HepG2 (cell line): Measurements from ENCODE around the gene TTLL6.

Experiments used
- CEBPB ChIP-seq: IDR thresholded peaks from 2 replicates; pipeline ENCODE4 v1.6.1; 2011; ENCODE audit warnings: low read depth, low read length, improper control_type of control experiment, borderline replicate concordance
- EP300 ChIP-seq, 3 experiments: sonication (generic) in 1 of 3; formaldehyde crosslinking in 1 of 3; IDR thresholded peaks; 2 replicates each; pipeline versions ENCODE4 v1.5.1 to v1.6.1; 2011 to 2020; ENCODE audit warnings: low read depth in 2 of 3, low read length in 2 of 3, borderline replicate concordance in 1 of 3, improper control_type of control experiment in 1 of 3, mild to moderate bottlenecking in 1 of 3, missing genetic modification reagents in 1 of 3, moderate library complexity in 1 of 3
- HMG20A ChIP-seq: IDR thresholded peaks from 2 replicates; pipeline ENCODE4 v1.6.1; 2016; ENCODE audit warnings: borderline replicate concordance
- POLR2A ChIP-seq, 2 experiments: IDR thresholded peaks; 2 replicates each; pipeline ENCODE4 v1.6.1; 2011; ENCODE audit warnings: low read depth in 2 of 2, low read length in 2 of 2, mild to moderate bottlenecking in 1 of 2, moderate library complexity in 1 of 2; ENCODE audit not compliant: insufficient read depth in 1 of 2
- ZNF674 ChIP-seq: sonication (generic); formaldehyde crosslinking; IDR thresholded peaks from 2 replicates; pipeline ENCODE4 v1.5.0; 2020; ENCODE audit warnings: low read depth, mild to moderate bottlenecking, missing genetic modification reagents
- TF ChIP-seq, protein P1 (sequence below): sonication (generic); formaldehyde crosslinking; IDR thresholded peaks from 2 replicates; pipeline ENCODE4 v1.8.0; 2022; ENCODE audit warnings: missing genetic modification reagents, low read depth, mild to moderate bottlenecking, borderline replicate concordance

DNA sequence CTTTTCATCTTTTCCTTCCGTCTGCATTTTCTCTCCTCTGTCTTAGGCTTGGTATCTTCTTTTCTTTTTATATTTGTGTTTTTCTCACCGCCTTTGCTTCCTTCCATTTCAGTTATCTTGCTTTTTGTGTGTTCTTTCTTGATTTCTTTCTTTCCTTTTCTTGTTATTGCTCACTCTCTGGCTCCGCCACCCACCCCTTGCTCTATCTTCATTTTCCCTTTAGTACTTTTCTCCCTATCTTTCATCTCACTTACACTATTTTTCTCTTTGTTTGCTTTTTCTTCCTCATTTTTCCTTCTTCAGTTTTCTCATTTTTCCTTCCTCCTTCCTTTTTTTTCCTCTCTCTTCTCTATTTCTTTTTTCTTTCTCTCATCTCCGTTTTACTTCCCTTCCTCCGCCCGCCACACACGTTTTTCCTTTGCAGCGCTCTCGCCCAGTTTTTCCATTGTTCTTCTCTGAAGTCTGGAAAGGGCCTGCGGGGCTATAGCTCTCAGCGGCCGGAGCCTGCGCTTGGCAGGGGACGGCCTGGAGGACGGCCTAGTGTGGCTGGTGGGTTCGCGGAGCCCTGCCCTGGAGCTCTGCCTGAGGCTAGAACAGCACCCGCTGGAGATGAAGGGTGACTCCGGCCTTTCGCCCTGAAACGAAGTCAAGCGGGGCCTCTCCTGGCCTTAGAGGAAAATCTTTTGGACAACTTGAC is 83.2 kb downstream of the TTLL6 start:
- TF ChIP-seq ZNF674 (CRISPR knock-in tag) (no peak), HMG20A (CRISPR knock-in tag) (no peak), EP300 (IDR thresholded peaks at IDR 0.05; ENCODE audit: low read depth in 2 of 2, low read length in 2 of 2) (no peak), EP300 (CRISPR knock-in tag; IDR thresholded peaks at IDR 0.05; ENCODE audit: borderline replicate concordance) (no peak), CEBPB (no peak), POLR2A (IDR thresholded peaks at IDR 0.05; ENCODE audit: insufficient read depth in 1 of 2, low read depth in 2 of 2, low read length in 2 of 2) (no peak)
- TF ChIP-seq, protein P1, sequence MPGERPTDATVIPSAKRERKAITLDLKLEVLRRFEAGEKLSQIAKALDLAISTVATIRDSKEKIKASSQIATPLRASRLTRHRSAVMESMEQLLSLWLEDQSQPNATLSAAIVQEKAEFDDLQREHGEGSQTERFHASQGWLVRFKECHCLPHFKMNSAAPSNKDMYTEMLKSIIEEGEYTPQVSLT (CRISPR knock-in tag) = no peak
